DND-41 (cell line): Measurements from ENCODE around the gene ZFHX3.

Source experiments
- ATAC-seq: fragments of 200-7000 bp; cut with Tn5 transposase; 3 replicates; pipeline ENCODE4 v1.9.1; 2021; ENCODE audit warnings: low read depth; ENCODE audit not compliant: insufficient read depth
- DNase-seq: peaks from one replicate; pipeline ENCODE4 v3.0.0-alpha.2; 2020
- H2AFZ ChIP-seq: 2 replicates; pipeline ENCODE4 v1.6.0; 2012; ENCODE audit warnings: low read depth, low read length
- H3K27ac ChIP-seq: 2 replicates; pipeline ENCODE4 v1.5.1; 2012; ENCODE audit warnings: low read length, inconsistent platforms
- H3K27me3 ChIP-seq: fragments of 200-600 bp; sonication (generic); 2 replicates; pipeline ENCODE4 v1.6.0; 2012; ENCODE audit warnings: low read length, mild to moderate bottlenecking, inconsistent platforms; ENCODE audit not compliant: insufficient read depth, poor library complexity
- H3K36me3 ChIP-seq: 2 replicates; pipeline ENCODE4 v1.5.1; 2012; ENCODE audit warnings: low read length, inconsistent platforms; ENCODE audit not compliant: insufficient read depth
- H3K4me1 ChIP-seq: 2 replicates; pipeline ENCODE4 v1.5.1; 2012; ENCODE audit warnings: mild to moderate bottlenecking, low read length; ENCODE audit not compliant: insufficient read depth
- H3K4me2 ChIP-seq: 2 replicates; pipeline ENCODE4 v1.6.0; 2012; ENCODE audit warnings: mild to moderate bottlenecking, moderate library complexity, low read length, inconsistent platforms; ENCODE audit not compliant: insufficient read depth
- H3K4me3 ChIP-seq, 2 experiments: fragments of 200-600 bp in 1 of 2; shearing (Covaris generic) in 1 of 2; 2 replicates each; pipeline ENCODE4 v1.5.1; 2012 to 2016; ENCODE audit warnings: inconsistent platforms in 2 of 2, low read length in 2 of 2, mild to moderate bottlenecking in 2 of 2, low read depth in 1 of 2, moderate library complexity in 1 of 2
- H3K79me2 ChIP-seq: 2 replicates; pipeline ENCODE4 v1.6.0; 2012; ENCODE audit warnings: low read length, inconsistent platforms; ENCODE audit not compliant: insufficient read depth
- H3K9ac ChIP-seq: 2 replicates; pipeline ENCODE4 v1.6.0; 2012; ENCODE audit warnings: low read depth, mild to moderate bottlenecking, inconsistent platforms, low read length, moderate library complexity
- H3K9me3 ChIP-seq: 2 replicates; pipeline ENCODE4 v1.5.1; 2012; ENCODE audit warnings: low read length, moderate library complexity, mild to moderate bottlenecking, inconsistent platforms; ENCODE audit not compliant: insufficient read depth, severe bottlenecking
- H4K20me1 ChIP-seq: 2 replicates; pipeline ENCODE4 v1.6.0; 2012; ENCODE audit warnings: low read length; ENCODE audit not compliant: insufficient read depth
- CTCF ChIP-seq: IDR thresholded peaks from 2 replicates; pipeline ENCODE4 v1.5.1; 2012; ENCODE audit warnings: borderline replicate concordance, low read length, moderate library complexity, mild to moderate bottlenecking; ENCODE audit not compliant: poor library complexity, severe bottlenecking; ENCODE audit errors: extremely low read depth
- EZH2 ChIP-seq: IDR thresholded peaks from 3 replicates; pipeline ENCODE4 v1.6.1; 2012; ENCODE audit warnings: borderline replicate concordance, low read depth, mild to moderate bottlenecking, moderate library complexity, low read length, inconsistent platforms; ENCODE audit not compliant: severe bottlenecking

ZFHX3 gene

GRCh38 chr16:72836181-72836580 is 211.7 kb downstream of the ZFHX3 start:
- Histone ChIP-seq H3K9me3 (no peaks in the 10 kb centered on the region), H3K4me2 (no peak overlapping the region), H3K4me3 (no peak overlapping the region), H3K79me2 (no peaks in the 10 kb centered on the region), H3K9ac (no peak overlapping the region), H3K27ac (no peak overlapping the region), H3K4me1 (no peaks in the 10 kb centered on the region), H3K27me3 (no peaks in the 10 kb centered on the region), H4K20me1 (no peaks in the 10 kb centered on the region), H3K36me3 (no peaks in the 10 kb centered on the region), H2AFZ (no peak overlapping the region)
- TF ChIP-seq CTCF = no peak
- TF ChIP-seq EZH2 = no peak
- ATAC-seq = no peak
- DNase-seq = no peak

GRCh38 chr16:72835086-72835485 is 212.8 kb downstream of the ZFHX3 start:
- TF ChIP-seq CTCF = no peak
- TF ChIP-seq EZH2 = no peak
- DNase-seq (no peak), ATAC-seq (no peak)
- Histone ChIP-seq H4K20me1 (no peaks in the 10 kb centered on the region), H3K27me3 (no peaks in the 10 kb centered on the region), H3K9ac (no peak overlapping the region), H3K9me3 (no peaks in the 10 kb centered on the region), H3K4me1 (no peaks in the 10 kb centered on the region), H3K27ac (no peak overlapping the region), H2AFZ (no peak overlapping the region), H3K4me3 (no peak overlapping the region), H3K79me2 (no peaks in the 10 kb centered on the region), H3K4me2 (no peak overlapping the region), H3K36me3 (no peaks in the 10 kb centered on the region)

GRCh38 chr16:72834499-72834898 is 213.4 kb downstream of the ZFHX3 start:
- Histone ChIP-seq H3K4me1 (no peaks in the 10 kb centered on the region), H4K20me1 (no peaks in the 10 kb centered on the region), H3K4me2 (no peak overlapping the region), H3K9ac (no peak overlapping the region), H3K4me3 (no peak overlapping the region), H3K9me3 (no peaks in the 10 kb centered on the region), H2AFZ (no peak overlapping the region), H3K27ac (no peak overlapping the region), H3K36me3 (no peaks in the 10 kb centered on the region), H3K79me2 (no peaks in the 10 kb centered on the region), H3K27me3 (no peaks in the 10 kb centered on the region)
- ATAC-seq (no peak), DNase-seq (no peak)
- TF ChIP-seq CTCF = no peak
- TF ChIP-seq EZH2 = no peak

GRCh38 chr16:72833969-72834368 is 214.0 kb downstream of the ZFHX3 start:
- no peak for TF ChIP-seq CTCF
- no peak overlapping the region for H3K27ac ChIP-seq
- ATAC-seq = no peak
- no peaks in the 10 kb centered on the region for H3K4me1 ChIP-seq
- no peaks in the 10 kb centered on the region for H4K20me1 ChIP-seq
- no peak overlapping the region for H3K9ac ChIP-seq
- no peak overlapping the region for H3K4me2 ChIP-seq
- H3K27me3 ChIP-seq = no peaks in the 10 kb centered on the region
- no peak overlapping the region for H3K4me3 ChIP-seq
- no peaks in the 10 kb centered on the region for H3K79me2 ChIP-seq
- H3K9me3 ChIP-seq = no peaks in the 10 kb centered on the region
- no peak for DNase-seq
- H3K36me3 ChIP-seq = 0 out of 2 replicates have a peak, but pooled peaks cover 3% of the 10 kb centered on the region
- no peak overlapping the region for H2AFZ ChIP-seq
